KMS-11 (cell line): Measurements from ENCODE around the gene ILF3.

Experiments
- H2AFZ ChIP-seq: fragments of 200-600 bp; sonication (generic); 2 replicates; pipeline ENCODE4 v1.6.1; 2016; ENCODE audit warnings: antibody characterized with exemption, mixed run types, low read depth
- H3K27ac ChIP-seq: fragments of 200-600 bp; sonication (generic); 2 replicates; pipeline ENCODE4 v1.6.1; 2016; ENCODE audit warnings: mild to moderate bottlenecking, mixed run types
- H3K27me3 ChIP-seq: fragments of 200-600 bp; sonication (generic); 2 replicates; pipeline ENCODE4 v1.6.1; 2017; ENCODE audit warnings: mild to moderate bottlenecking, low read depth, mixed run types, moderate library complexity; ENCODE audit not compliant: insufficient read depth
- H3K36me3 ChIP-seq: fragments of 200-600 bp; sonication (generic); 2 replicates; pipeline ENCODE4 v1.6.1; 2017; ENCODE audit warnings: mild to moderate bottlenecking, mixed run types; ENCODE audit not compliant: insufficient read depth
- H3K4me1 ChIP-seq: fragments of 200-600 bp; sonication (generic); 2 replicates; pipeline ENCODE4 v1.6.1; 2016; ENCODE audit warnings: mild to moderate bottlenecking, low read depth, mixed run types; ENCODE audit not compliant: poor library complexity, severe bottlenecking
- H3K4me2 ChIP-seq: fragments of 200-600 bp; sonication (generic); 2 replicates; pipeline ENCODE4 v1.7.0; 2016; ENCODE audit warnings: mild to moderate bottlenecking, mixed run types
- H3K4me3 ChIP-seq: fragments of 200-600 bp; sonication (generic); IDR thresholded peaks from 2 replicates; pipeline ENCODE4 v1.6.1; 2017; ENCODE audit warnings: low read depth, low read length, mixed read lengths; ENCODE audit not compliant: insufficient read depth
- H3K79me2 ChIP-seq: fragments of 200-600 bp; sonication (generic); 2 replicates; pipeline ENCODE4 v1.6.1; 2016; ENCODE audit warnings: low read depth, mixed run types; ENCODE audit not compliant: insufficient read depth
- H3K9ac ChIP-seq: fragments of 200-600 bp; sonication (generic); 2 replicates; pipeline ENCODE4 v1.6.1; 2016; ENCODE audit warnings: mild to moderate bottlenecking, mixed run types
- H4K20me1 ChIP-seq: fragments of 200-600 bp; sonication (generic); 2 replicates; pipeline ENCODE4 v1.6.1; 2016; ENCODE audit warnings: mild to moderate bottlenecking, mixed run types; ENCODE audit not compliant: insufficient read depth
- CTCF ChIP-seq: fragments of 200-600 bp; sonication (generic); conservative IDR thresholded peaks from 2 replicates; pipeline ENCODE4 v1.6.1; 2017; ENCODE audit warnings: low read depth, mild to moderate bottlenecking, antibody characterized with exemption, low read length, moderate library complexity, mixed read lengths

ILF3 gene

GRCh38 chr19:10725415-10725814, 71.3 kb downstream of the ILF3 start:
- Histone ChIP-seq H3K36me3 (no peaks in the 10 kb centered on the region), H3K4me1 (no peaks in the 10 kb centered on the region), H3K4me3 (no peak overlapping the region), H3K79me2 (peaks cover 95% of the 10 kb centered on the region), H3K27me3 (no peaks in the 10 kb centered on the region), H2AFZ (no peak overlapping the region), H4K20me1 (peaks cover 8% of the 10 kb centered on the region; the same call in 1 of the 2 replicates), H3K9ac (no peak overlapping the region), H3K4me2 (no peak overlapping the region), H3K27ac (no peak overlapping the region)
- TF ChIP-seq CTCF = no peak

DNA sequence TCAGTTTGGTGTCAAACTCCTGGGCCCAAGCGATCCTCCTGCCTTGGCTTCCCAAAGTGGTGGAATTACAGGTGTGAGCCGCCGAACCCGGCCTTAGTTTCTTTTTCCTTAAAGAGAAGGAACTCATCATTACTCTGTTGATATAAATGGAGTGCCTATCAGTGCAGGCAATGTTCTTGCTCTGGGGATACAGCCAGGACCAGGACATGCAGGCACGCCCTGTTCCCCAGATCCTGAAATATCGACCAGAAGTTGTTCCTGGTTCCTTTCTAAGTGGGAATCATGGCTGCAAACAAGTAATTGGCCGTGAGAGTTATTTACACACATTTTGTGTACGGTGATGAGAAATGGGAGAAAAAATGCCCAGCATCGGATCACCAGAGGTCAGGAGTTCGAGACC, 72.1 kb downstream of the ILF3 start:
- no peak overlapping the region for H2AFZ ChIP-seq
- no peaks in the 10 kb centered on the region for H3K36me3 ChIP-seq
- H3K4me3 ChIP-seq = no peak overlapping the region
- no peaks in the 10 kb centered on the region for H3K4me1 ChIP-seq
- no peak overlapping the region for H3K9ac ChIP-seq
- no peak for TF ChIP-seq CTCF
- no peak overlapping the region for H3K4me2 ChIP-seq
- H3K79me2 ChIP-seq = peaks cover 89% of the 10 kb centered on the region
- no peak overlapping the region for H3K27ac ChIP-seq
- peaks cover under 1% of the 10 kb centered on the region; the same call in 1 of the 2 replicates for H4K20me1 ChIP-seq
- no peaks in the 10 kb centered on the region for H3K27me3 ChIP-seq

DNA sequence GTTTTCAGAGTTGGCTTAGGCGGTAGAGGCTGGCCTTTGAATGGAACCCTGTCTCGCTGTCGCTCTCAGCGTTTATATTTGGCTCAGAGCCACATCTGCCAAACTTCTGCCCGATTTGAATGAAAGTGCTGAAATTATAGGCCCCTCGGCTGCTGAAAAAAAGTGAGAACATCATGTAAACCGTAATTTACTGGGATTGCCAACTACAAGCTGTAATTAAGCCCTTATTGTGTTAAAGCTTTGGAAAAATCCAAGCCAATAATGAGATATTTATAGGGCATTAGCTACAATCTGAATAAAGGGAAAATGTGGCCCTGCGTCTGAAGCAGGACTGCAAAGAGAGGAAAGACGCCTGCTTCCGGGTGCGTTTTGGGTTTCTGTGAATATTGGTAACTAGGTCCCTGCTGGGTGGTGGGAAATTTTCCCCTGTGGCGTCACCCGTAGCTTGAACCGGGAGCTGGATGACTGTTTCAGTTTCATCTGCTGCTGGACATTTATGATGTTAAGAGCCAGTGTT, 73.6 kb downstream of the ILF3 start:
- H3K4me2 ChIP-seq = no peak overlapping the region
- H3K79me2 ChIP-seq = peaks cover 75% of the 10 kb centered on the region
- no peak overlapping the region for H3K27ac ChIP-seq
- no peak overlapping the region for H3K4me3 ChIP-seq
- no peaks in the 10 kb centered on the region for H4K20me1 ChIP-seq
- no peak overlapping the region for H3K9ac ChIP-seq
- H3K4me1 ChIP-seq = no peaks in the 10 kb centered on the region
- H3K27me3 ChIP-seq = no peaks in the 10 kb centered on the region
- no peak for TF ChIP-seq CTCF
- H2AFZ ChIP-seq = no peak overlapping the region
- H3K36me3 ChIP-seq = no peaks in the 10 kb centered on the region

DNA sequence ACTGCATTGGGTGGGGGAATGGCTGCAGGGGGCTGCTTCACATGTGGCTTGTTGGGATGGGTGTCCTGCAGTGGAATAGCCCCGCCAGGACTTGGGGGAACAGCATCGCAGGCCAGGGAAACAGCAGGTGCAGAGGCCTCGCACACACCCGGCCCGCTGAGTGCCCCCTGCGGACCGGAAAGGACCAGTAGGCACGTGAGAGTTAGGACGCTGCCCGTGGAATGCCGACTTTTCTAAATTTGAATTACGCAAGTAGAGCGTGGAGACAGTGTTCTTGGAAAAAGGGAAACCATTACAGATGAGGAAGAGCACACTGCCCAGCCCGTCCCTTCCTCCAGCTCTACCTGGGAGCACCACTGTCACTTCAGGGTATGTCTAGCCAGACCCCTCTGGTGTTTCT, 75.3 kb downstream of the ILF3 start:
- Histone ChIP-seq H3K4me3 (no peak overlapping the region), H3K36me3 (no peaks in the 10 kb centered on the region), H3K79me2 (peaks cover 68% of the 10 kb centered on the region), H3K27me3 (no peaks in the 10 kb centered on the region), H4K20me1 (no peaks in the 10 kb centered on the region), H3K4me1 (no peaks in the 10 kb centered on the region), H3K9ac (no peak overlapping the region), H3K27ac (no peak overlapping the region), H3K4me2 (no peak overlapping the region), H2AFZ (no peak overlapping the region)
- no peak for TF ChIP-seq CTCF
